AG04450 (cell line): ENCODE results near the gene RAB31. TPM values are rescaled to one million over a fixed set of nuclear protein-coding genes. Genes with fewer than 3 reads are reported as not detected.

Experiments
- CTCF ChIA-PET: fragments of 300-600, 350-600 bp; formaldehyde crosslinking; extraction: SDS; loops from one replicate; lab custom pipeline; 2022; ENCODE audit warnings: antibody characterized with exemption, inconsistent platforms; lab: Charles Lee
- POLR2A ChIA-PET: fragments of 350-600 bp; formaldehyde crosslinking; extraction: SDS; loops from one replicate; lab custom pipeline; 2021; ENCODE audit warnings: antibody characterized with exemption, inconsistent platforms; lab: Yijun Ruan, JAX
- DNase-seq: peaks from one replicate; pipeline ENCODE4 v3.0.0-alpha.2; 2011; ENCODE audit warnings: low read depth, low spot score
- H3K27ac ChIP-seq: one replicate; pipeline ENCODE4 v1.5.1; 2012; ENCODE audit warnings: low read depth, low read length, control low read depth
- H3K27me3 ChIP-seq: one replicate; pipeline ENCODE4 v1.6.0; 2012; ENCODE audit warnings: low read length; ENCODE audit not compliant: control insufficient read depth, insufficient read depth
- H3K4me3 ChIP-seq: 2 replicates; pipeline ENCODE4 v1.5.1; 2011; ENCODE audit warnings: mild to moderate bottlenecking, low read depth, low read length, control low read depth
- H3K9me3 ChIP-seq: 2 replicates; pipeline ENCODE4 v1.5.1; 2012; ENCODE audit warnings: low read length; ENCODE audit not compliant: control insufficient read depth, insufficient read depth
- polyA plus RNA-seq: library from polyadenylated mRNA; depleted of rRNA; stranded (reverse); fragments of >200 nt; gene quantifications from 2 replicates; pipeline ENCODE4 v1.2.3, GENCODE V29; 2011
- TF ChIP-seq, protein P1 (sequence below): IDR thresholded peaks from 2 replicates; pipeline ENCODE4 v1.5.1; 2011; ENCODE audit warnings: low read depth, low read length, control low read depth, inconsistent platforms

RAB31 gene
- polyA plus RNA-seq, 1 experiment, result 43.7 TPM

DNA sequence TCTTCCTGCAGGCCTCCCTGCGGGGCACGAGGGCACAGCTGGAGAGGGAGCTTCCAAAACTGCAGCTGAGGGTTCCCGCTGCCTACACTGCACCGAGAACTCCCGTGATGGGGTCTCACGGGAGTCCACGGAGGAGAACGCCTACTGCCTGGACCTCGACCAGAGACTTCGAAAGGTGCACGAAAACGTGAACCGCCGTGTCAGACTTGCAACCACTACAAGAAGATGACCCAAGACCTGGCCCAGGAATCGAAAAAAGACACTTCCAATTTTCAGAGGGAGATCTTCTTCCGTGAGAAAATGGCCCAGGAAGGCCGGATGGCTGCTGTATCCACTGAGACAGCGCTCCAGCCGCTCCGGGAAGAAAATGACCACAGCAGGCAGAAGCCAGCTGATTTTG is 124.8 kb downstream of the RAB31 start:
- Histone ChIP-seq H3K27me3 (no peaks in the 10 kb centered on the region), H3K9me3 (no peaks in the 10 kb centered on the region; the same call in 1 of the 2 replicates), H3K4me3 (no peak overlapping the region), H3K27ac (no peak overlapping the region)
- TF ChIP-seq, protein P1, sequence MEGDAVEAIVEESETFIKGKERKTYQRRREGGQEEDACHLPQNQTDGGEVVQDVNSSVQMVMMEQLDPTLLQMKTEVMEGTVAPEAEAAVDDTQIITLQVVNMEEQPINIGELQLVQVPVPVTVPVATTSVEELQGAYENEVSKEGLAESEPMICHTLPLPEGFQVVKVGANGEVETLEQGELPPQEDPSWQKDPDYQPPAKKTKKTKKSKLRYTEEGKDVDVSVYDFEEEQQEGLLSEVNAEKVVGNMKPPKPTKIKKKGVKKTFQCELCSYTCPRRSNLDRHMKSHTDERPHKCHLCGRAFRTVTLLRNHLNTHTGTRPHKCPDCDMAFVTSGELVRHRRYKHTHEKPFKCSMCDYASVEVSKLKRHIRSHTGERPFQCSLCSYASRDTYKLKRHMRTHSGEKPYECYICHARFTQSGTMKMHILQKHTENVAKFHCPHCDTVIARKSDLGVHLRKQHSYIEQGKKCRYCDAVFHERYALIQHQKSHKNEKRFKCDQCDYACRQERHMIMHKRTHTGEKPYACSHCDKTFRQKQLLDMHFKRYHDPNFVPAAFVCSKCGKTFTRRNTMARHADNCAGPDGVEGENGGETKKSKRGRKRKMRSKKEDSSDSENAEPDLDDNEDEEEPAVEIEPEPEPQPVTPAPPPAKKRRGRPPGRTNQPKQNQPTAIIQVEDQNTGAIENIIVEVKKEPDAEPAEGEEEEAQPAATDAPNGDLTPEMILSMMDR, result no peak
- POLR2A ChIA-PET, result no interaction called here
- DNase-seq, result no peak
- CTCF ChIA-PET, result no interaction called here

DNA sequence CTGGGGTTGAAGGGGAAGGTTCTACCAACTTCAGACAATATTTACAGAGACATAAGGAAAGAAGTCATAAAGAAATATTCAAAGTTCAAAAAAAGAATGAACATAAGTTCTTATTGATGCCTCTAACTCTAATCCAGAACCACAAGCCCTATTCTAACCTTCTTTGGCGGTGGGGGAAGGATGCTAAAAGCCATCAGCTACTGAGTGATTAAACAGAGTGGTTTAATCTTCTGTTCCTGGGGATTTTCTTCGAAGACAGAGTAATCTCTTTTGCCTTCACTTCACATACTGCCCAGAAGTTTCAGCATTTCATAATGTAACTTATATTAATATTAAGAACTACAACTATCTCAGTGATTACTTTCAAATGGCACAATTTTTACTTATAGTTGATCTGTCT is 126.5 kb downstream of the RAB31 start:
- CTCF ChIA-PET, result no interaction called here
- no peak overlapping the region for H3K4me3 ChIP-seq
- TF ChIP-seq, protein P1, result no peak
- POLR2A ChIA-PET, result no interaction called here
- H3K27me3 ChIP-seq, result no peaks in the 10 kb centered on the region
- no peak overlapping the region for H3K27ac ChIP-seq
- no peak for DNase-seq
- H3K9me3 ChIP-seq, result no peaks in the 10 kb centered on the region; the same call in 1 of the 2 replicates

DNA sequence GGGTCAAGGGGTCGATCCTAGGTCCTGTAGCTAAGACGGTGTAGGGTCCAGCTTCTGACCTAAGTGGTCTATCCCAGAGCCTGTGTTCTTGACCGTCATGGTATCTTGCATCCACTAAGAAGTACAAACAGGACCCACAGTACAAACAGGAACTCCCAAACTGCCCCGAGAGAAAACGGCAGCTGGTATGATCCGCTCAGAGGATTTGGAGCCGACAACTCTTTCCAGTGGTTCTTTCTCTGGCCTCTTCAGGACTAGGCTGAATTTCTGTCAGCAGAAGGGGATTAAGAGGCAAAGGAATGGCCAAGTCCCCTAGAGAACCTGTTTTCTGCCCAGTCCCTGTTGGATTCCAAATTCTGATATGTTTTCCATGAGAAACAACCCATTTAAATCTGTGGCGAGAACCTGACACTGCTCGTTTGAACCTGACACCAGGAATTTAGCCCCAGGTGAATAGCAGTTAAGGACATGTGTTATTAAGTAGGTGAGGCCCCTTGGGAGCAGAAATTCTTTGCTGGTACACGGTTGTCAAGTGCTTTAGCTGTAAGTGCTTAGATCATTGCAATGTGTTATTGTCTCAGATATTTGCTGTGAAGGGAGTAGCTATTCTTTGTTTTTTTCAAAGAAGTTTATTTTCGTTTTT is 127.1 kb downstream of the RAB31 start:
- POLR2A ChIA-PET, result no interaction called here

DNA sequence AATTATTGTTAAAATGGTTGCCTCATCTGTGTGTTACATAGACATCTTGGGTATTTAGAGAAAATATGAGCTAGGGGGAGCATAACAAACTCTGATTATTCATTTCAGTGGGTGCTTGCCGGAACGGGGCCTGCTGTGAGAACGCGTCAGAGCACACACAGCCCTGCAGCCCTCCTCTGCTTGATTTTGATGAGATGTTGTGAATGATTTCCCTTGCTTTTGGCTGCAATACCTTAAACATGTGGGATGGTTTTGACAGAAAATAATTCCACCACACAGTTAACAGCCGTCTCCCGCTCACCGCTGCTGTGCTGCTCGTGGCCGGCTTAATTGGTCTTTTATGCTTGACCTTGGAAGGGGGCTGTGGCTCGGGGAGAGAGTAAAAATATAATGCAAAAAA is 127.7 kb downstream of the RAB31 start:
- no peak overlapping the region for H3K4me3 ChIP-seq
- H3K9me3 ChIP-seq, result no peaks in the 10 kb centered on the region; the same call in 1 of the 2 replicates
- no peak for DNase-seq
- H3K27ac ChIP-seq, result no peak overlapping the region
- POLR2A ChIA-PET, result no interaction called here
- TF ChIP-seq, protein P1, result no peak
- no peaks in the 10 kb centered on the region for H3K27me3 ChIP-seq
- CTCF ChIA-PET, result interaction anchor here (1.2 kb wide), 1 partner anchor 9 kb away, joined by 3 read pairs; no protein-coding TSS in a partner anchor

More for the DNA sequence above, 127.1 kb downstream of the RAB31 start:
- Histone ChIP-seq H3K4me3 (no peak overlapping the region), H3K27ac (no peak overlapping the region), H3K9me3 (no peaks in the 10 kb centered on the region; the same call in 1 of the 2 replicates), H3K27me3 (no peaks in the 10 kb centered on the region)
- DNase-seq, result no peak
- CTCF ChIA-PET, result interaction anchor here (1.2 kb wide), 1 partner anchor 9 kb away, joined by 3 read pairs; no protein-coding TSS in a partner anchor
- TF ChIP-seq, protein P1, result no peak

DNA sequence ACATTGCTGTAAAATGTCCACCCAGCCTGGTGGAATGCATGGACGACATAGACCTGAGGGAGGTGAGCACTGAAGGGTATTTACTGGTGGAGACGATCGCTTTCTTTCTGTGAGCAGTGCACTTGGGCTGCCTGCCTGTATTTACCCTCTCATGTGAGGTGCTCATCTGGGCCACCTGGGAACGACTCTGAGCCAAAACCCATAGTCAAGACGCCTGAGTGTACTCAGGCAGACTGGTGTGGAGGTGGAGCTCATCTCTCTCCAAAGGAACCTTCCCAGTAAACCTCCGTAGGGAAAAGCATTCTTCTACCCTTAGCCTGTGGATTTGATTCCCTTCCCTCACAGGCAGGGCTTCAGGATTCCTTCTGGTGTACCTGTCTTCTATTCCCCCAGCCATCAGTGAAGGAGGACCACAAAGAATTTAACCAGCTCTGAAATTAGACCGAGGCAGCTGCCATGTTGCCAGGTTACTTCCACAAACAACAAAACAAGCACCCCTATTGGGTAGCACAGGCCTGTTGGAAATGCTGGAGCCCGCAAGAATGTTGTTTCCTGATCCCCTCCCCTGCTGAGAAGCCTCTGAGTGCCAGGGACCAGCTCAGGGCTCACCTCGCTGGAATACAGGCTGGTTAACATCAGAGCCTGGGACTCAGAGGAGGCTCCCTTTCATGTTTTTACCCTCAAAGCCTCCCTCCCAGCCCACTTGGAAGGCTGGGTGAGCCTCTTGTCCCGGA is 130.2 kb downstream of the RAB31 start:
- no peaks in the 10 kb centered on the region for H3K27me3 ChIP-seq
- H3K9me3 ChIP-seq, result no peaks in the 10 kb centered on the region
- no peak overlapping the region for H3K4me3 ChIP-seq
- CTCF ChIA-PET, result no interaction called here
- DNase-seq, result no peak
- POLR2A ChIA-PET, result no interaction called here
- TF ChIP-seq, protein P1, result no peak
- no peak overlapping the region for H3K27ac ChIP-seq
